Testis (tissue), 2 donors: ENCODE measurements around the gene CREB3L1.

Source experiments
- CTCF ChIP-seq, 3 experiments: fragments of 450-650 bp in 2 of 3; fragments of 200-600 bp in 1 of 3; sonication (generic) in 1 of 3; IDR thresholded peaks; one replicate each; pipeline ENCODE4 v1.5.1; 2016 to 2019; ENCODE audit warnings: antibody characterized with exemption in 3 of 3, mild to moderate bottlenecking in 2 of 3, moderate library complexity in 1 of 3
- POLR2A ChIP-seq: fragments of 450-650 bp; IDR thresholded peaks from one replicate; pipeline ENCODE4 v1.6.1; 2017; ENCODE audit warnings: antibody characterized with exemption, mild to moderate bottlenecking, moderate library complexity

- no peak for TF ChIP-seq CTCF (IDR thresholded peaks at IDR 0.05)
- TF ChIP-seq POLR2A, result no peak
These were observed 92.8 kb downstream of the CREB3L1 start for GRCh38 chr11:46370253-46370652.
